HG03108 (cell line): ENCODE data around the gene GNGT2.
"Not testable (repeated sequence)": the region's sequence is repeated elsewhere in the genome, so short reads cannot be mapped to it uniquely, and the experiment has no call there.

ENCODE experiments used
- ATAC-seq: cut with Tn5 transposase; IDR thresholded peaks from one replicate; pipeline ENCODE4 v1.9.1; 2021; ENCODE audit warnings: moderate library complexity; ENCODE audit not compliant: unreplicated experiment

The GNGT2 gene

GRCh38 chr17:49180998-49181635, 29.3 kb downstream of the GNGT2 start:
- ATAC-seq = no peak

- ATAC-seq = no peak
Observed at GRCh38 chr17:49180303-49180702, 30.1 kb downstream of the GNGT2 start.

- not testable (repeated sequence) for ATAC-seq
Observed at GRCh38 chr17:49175978-49176377, 34.4 kb downstream of the GNGT2 start.

- ATAC-seq = not testable (repeated sequence)
Observed at GRCh38 chr17:49170711-49171110, 39.7 kb downstream of the GNGT2 start.

DNA sequence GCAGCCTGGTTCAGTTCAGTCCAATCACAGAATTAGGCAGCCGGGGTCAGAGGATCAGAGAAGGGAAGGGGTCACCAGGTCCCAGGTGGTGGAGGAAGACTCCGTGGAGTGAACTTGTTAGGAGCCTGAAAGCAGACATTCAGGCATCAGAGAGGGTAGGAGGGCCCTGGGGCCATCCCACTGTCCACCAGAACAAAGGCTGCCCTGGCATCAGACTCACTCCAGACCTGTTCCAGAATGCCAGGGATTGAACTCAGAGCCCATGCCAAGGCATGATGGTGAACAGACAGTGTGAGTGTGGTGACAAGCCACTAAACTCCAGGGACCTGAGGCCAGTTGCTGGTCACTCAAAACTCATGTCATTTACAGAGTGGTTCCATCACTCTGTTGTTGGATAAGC, 40.2 kb downstream of the GNGT2 start:
- ATAC-seq = no peak

DNA sequence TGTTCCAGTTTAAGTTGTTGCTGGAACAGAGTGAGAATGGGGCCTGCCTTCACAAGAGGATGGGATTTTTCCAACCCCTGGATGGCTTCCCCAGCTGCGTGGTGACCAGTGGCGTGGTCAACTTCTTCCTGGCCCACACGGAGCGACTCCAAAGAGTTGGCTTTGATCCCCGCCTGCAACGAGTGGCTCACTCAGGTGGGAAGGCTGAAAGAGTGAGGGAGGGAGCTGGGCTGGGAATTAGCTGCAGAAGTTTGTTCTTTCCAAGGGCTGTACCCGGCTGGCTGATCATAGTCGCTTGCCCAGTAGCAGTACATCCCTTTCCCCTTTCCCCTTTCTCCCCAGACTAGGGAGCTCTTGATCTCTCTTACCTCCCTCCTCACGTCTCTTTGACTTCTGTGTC, 41.7 kb downstream of the GNGT2 start:
- ATAC-seq = no peak

DNA sequence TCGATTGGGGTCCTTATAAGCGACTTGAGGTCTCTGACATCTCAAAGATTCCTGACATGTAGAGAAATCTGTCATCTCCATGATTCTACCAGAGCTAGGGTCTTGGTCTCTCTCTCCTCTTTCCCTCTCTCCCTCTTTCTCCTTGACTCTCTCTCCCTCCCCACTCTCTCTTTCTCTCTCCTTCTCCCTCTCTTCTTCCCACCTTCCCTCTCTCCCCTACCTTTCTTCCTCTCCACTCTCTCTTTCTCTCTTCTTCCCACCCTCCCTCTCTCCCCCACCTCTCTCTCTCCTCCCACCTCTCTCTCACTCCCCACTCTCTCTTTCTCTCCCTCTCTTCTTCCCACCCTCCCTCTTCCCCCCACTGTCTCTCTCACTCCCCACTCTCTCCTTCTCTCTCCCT, 45.2 kb downstream of the GNGT2 start:
- ATAC-seq = no peak

DNA sequence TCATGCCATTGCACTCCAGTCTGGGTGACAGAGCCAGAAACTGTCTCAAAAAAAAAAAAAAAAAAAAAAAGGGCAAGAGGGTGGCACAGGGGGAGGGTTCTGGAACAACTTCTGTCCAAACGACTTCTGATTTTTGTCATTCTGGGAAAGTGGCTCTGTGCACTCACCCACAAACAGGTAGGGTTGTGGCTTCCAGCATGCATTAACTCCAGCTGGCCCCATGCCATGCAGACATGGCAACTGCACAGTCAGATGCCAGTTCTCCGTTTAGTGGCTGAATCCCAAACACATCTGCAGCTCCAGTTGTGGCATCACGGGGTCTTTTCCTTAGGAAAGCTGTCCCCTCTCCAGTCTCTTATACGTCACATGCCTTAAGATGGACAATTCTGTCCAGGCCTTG, 47.5 kb downstream of the GNGT2 start:
- ATAC-seq = no peak

- ATAC-seq = no peak
Observed at GRCh38 chr17:49157784-49158183, 52.6 kb downstream of the GNGT2 start.

DNA sequence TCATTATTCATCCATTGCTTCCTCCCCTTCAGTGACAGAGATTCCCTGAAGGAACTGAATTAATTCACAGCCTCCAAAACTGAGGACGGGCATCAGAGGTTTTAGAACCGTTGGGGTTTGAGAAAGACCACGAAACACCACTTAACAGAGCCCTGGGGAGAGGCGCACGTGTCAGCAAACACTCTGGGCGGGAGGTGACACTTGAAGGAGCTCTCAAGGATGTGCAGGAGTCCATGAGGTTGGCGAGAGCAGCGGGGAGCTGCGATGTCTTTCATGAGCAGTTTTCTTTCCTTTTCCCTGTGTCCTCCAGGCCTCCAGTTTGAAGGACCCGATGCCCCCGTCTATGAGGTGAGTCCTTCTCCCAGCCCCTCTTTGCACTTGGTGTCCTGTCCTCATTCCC, 54.1 kb downstream of the GNGT2 start:
- no peak for ATAC-seq
